ENCODE results near the gene ERGIC3.

DNA sequence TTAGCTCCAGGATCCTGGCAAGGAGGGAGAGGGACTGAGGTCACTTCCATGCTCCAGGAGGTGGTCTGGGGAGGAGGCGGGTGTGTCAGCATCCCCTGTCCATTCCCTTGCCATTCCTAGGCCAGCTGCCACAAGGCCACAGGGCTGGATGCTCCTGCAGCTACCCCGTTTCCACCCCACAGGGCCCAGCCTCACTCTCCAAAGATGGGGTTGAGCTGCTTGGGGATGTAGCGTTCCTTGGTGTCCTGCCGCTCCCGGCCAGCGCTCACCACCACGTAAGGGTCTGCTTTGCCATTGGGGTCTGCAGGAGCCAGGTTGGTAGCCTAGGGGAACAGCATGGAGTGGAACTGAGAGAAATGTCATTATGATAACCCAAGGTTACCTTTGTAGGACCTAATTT lies 23.0 kb downstream of the ERGIC3 start:
- TF ChIP-seq EP300 (IDR thresholded peaks at IDR 0.05; ENCODE audit: borderline replicate concordance) (no peak), CREB1 (IDR thresholded peaks at IDR 0.05; ENCODE audit: low read depth) (no peak), TAF1 (IDR thresholded peaks at IDR 0.05; ENCODE audit: low read depth) (no peak), EGR1 (IDR thresholded peaks at IDR 0.05) (no peak), RAD21 (IDR thresholded peaks at IDR 0.05; ENCODE audit: low read depth) (no peak), TEAD4 (IDR thresholded peaks at IDR 0.05) (no peak), NFIC (IDR thresholded peaks at IDR 0.05) (no peak)
- TF ChIP-seq, protein P1, sequence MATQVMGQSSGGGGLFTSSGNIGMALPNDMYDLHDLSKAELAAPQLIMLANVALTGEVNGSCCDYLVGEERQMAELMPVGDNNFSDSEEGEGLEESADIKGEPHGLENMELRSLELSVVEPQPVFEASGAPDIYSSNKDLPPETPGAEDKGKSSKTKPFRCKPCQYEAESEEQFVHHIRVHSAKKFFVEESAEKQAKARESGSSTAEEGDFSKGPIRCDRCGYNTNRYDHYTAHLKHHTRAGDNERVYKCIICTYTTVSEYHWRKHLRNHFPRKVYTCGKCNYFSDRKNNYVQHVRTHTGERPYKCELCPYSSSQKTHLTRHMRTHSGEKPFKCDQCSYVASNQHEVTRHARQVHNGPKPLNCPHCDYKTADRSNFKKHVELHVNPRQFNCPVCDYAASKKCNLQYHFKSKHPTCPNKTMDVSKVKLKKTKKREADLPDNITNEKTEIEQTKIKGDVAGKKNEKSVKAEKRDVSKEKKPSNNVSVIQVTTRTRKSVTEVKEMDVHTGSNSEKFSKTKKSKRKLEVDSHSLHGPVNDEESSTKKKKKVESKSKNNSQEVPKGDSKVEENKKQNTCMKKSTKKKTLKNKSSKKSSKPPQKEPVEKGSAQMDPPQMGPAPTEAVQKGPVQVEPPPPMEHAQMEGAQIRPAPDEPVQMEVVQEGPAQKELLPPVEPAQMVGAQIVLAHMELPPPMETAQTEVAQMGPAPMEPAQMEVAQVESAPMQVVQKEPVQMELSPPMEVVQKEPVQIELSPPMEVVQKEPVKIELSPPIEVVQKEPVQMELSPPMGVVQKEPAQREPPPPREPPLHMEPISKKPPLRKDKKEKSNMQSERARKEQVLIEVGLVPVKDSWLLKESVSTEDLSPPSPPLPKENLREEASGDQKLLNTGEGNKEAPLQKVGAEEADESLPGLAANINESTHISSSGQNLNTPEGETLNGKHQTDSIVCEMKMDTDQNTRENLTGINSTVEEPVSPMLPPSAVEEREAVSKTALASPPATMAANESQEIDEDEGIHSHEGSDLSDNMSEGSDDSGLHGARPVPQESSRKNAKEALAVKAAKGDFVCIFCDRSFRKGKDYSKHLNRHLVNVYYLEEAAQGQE (IDR thresholded peaks at IDR 0.05; ENCODE audit: low read depth) = no peak
